RPMI8226 (cell line): ENCODE measurements around the gene FCN2.

Experiments
- DNase-seq: peaks from one replicate; pipeline ENCODE4 v3.0.0-alpha.2; 2015

FCN2 gene

GRCh38 chr9:134880484-134881312 lies at the start of gene FCN2:
Gene FCN2 (plus strand): TSS chr9:134880810. CDS start chr9:134880822, 12 bp downstream.
- DNase-seq, result no peak

- DNase-seq, result no peak
These were observed 49.5 kb upstream of the FCN2 start for GRCh38 chr9:134830926-134831720.

- no peak for DNase-seq
These were observed 48.1 kb upstream of the FCN2 start for GRCh38 chr9:134832471-134832870.

- DNase-seq, result no peak
These were observed 47.2 kb upstream of the FCN2 start for GRCh38 chr9:134833294-134833880.

- no peak for DNase-seq
These were observed 46.2 kb upstream of the FCN2 start for GRCh38 chr9:134834217-134834956.

- DNase-seq, result no peak
These were observed 45.6 kb upstream of the FCN2 start for GRCh38 chr9:134834957-134835419.

GRCh38 chr9:134835448-134835847 lies 45.2 kb upstream of the FCN2 start:
- DNase-seq, result no peak

- no peak for DNase-seq
These were observed 44.6 kb upstream of the FCN2 start for GRCh38 chr9:134835987-134836386.

- no peak for DNase-seq
These were observed 44.1 kb upstream of the FCN2 start for GRCh38 chr9:134836406-134836970.

- DNase-seq, result no peak
These were observed 43.1 kb upstream of the FCN2 start for GRCh38 chr9:134837529-134837928.

- DNase-seq, result no peak
These were observed 41.8 kb upstream of the FCN2 start for GRCh38 chr9:134838651-134839454.

GRCh38 chr9:134839455-134840125 lies 41.0 kb upstream of the FCN2 start:
- DNase-seq, result no peak

GRCh38 chr9:134840511-134840910 lies 40.1 kb upstream of the FCN2 start:
- DNase-seq, result no peak

GRCh38 chr9:134841180-134841904 lies 39.3 kb upstream of the FCN2 start:
- no peak for DNase-seq

- DNase-seq, result no peak
These were observed 38.3 kb upstream of the FCN2 start for GRCh38 chr9:134842321-134842720.

GRCh38 chr9:134843740-134844139 lies 36.9 kb upstream of the FCN2 start:
- no peak for DNase-seq

GRCh38 chr9:134844821-134845220 lies 35.8 kb upstream of the FCN2 start:
- DNase-seq, result no peak

- DNase-seq, result no peak
These were observed 34.4 kb upstream of the FCN2 start for GRCh38 chr9:134846187-134846586.

- no peak for DNase-seq
These were observed 33.9 kb upstream of the FCN2 start for GRCh38 chr9:134846699-134847098.

- DNase-seq, result no peak
These were observed 33.5 kb upstream of the FCN2 start for GRCh38 chr9:134847138-134847537.
